Activated CD8-positive, alpha-beta memory T cell treated with anti-CD3 and anti-CD28 coated beads, Interleukin-2, amount 10 ng/mL, durations not matched to agents 7 days and 5 days (primary cell): ENCODE measurements around the gene MCRS1. TPM values are rescaled to one million over a fixed set of nuclear protein-coding genes. Genes with fewer than 3 reads are reported as not detected.

Experiments used
- ATAC-seq: fragments of 150-1000 bp; cut with Tn5 transposase; one replicate; pipeline ENCODE4 v1.10.0; 2021; ENCODE audit warnings: moderate library complexity
- CTCF ChIA-PET: fragments of 350-600 bp; sonication (Branson Sonifier 250); formaldehyde crosslinking; loops from one replicate; lab custom pipeline; 2021; ENCODE audit warnings: antibody characterized with exemption; lab: Charles Lee
- DNase-seq: peaks from one replicate; pipeline ENCODE4 v3.0.0-alpha.2; 2020
- H3K27ac Mint-ChIP-seq: one replicate; pipeline ENCODE4 v1.8.0; 2021; ENCODE audit warnings: mild to moderate bottlenecking, mixed read lengths
- H3K27me3 Mint-ChIP-seq: one replicate; pipeline ENCODE4 v1.8.0; 2021; ENCODE audit warnings: mixed read lengths
- H3K36me3 Mint-ChIP-seq: one replicate; pipeline ENCODE4 v1.8.0; 2021; ENCODE audit warnings: mild to moderate bottlenecking, mixed read lengths
- H3K4me1 Mint-ChIP-seq: one replicate; pipeline ENCODE4 v1.8.0; 2021; ENCODE audit warnings: mixed read lengths
- H3K4me3 Mint-ChIP-seq: one replicate; pipeline ENCODE4 v1.8.0; 2021; ENCODE audit warnings: mild to moderate bottlenecking, moderate library complexity, mixed read lengths
- H3K9me3 Mint-ChIP-seq: one replicate; pipeline ENCODE4 v1.8.0; 2022; ENCODE audit warnings: low read depth, mixed read lengths
- total RNA-seq, 2 experiments: library from RNA; stranded (reverse); gene quantifications; one replicate each; pipeline ENCODE4 v1.2.3, GENCODE V29; 2021

Gene MCRS1
- total RNA-seq, 2 experiments from 2014 or later: 70.1 to 72.1 TPM

DNA sequence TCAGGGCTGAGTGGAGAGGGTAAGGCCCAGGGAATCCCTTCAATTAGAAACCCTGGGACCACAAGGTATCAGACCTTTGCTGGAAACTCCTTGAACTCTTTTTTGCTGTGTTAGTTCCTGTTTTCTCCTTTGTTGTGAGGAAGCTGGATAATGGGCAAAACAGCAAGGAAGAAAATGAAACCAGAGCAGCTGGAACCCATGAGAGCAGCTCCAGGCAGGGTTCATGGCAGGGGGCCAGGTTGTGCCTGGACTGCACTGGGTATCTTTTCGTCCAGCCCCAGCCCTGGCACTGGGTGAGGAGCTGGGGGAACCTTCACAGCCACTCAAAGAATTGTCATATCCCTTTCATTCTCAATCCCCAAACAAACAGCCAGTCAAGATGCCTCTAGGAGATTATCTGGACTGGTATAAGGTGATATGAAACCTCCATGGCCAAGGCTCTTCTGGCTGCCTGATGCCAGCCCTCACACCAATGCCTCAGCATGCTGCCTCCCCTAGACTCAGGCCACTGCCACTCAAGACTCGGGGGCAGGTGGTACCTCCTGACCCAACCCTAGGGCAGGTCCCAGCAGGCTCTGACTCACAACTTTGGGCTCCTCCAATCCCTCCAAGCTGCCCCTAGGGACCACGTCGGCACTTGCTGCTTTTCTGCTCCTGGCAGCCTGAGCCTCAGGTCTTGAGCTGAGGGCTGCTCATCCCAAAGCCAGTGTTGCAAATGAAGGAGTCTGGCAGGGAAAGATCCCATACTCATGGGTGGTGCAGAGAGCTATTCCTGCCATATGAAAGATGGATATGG, 21.0 kb upstream of the MCRS1 start:
- CTCF ChIA-PET: interaction anchor here (0.9 to 2.4 kb wide), 2 partner anchors 42 to 230 kb away, joined by 7 read pairs; no protein-coding TSS in a partner anchor
- no peak overlapping the region for H3K4me3 Mint-ChIP-seq
- H3K36me3 Mint-ChIP-seq: peaks cover 16% of the 10 kb centered on the region
- no peak for DNase-seq
- H3K9me3 Mint-ChIP-seq: peaks cover 9% of the 10 kb centered on the region
- H3K4me1 Mint-ChIP-seq: no peaks in the 10 kb centered on the region
- no peak overlapping the region for H3K27ac Mint-ChIP-seq
- ATAC-seq: no peak
- no peaks in the 10 kb centered on the region for H3K27me3 Mint-ChIP-seq

DNA sequence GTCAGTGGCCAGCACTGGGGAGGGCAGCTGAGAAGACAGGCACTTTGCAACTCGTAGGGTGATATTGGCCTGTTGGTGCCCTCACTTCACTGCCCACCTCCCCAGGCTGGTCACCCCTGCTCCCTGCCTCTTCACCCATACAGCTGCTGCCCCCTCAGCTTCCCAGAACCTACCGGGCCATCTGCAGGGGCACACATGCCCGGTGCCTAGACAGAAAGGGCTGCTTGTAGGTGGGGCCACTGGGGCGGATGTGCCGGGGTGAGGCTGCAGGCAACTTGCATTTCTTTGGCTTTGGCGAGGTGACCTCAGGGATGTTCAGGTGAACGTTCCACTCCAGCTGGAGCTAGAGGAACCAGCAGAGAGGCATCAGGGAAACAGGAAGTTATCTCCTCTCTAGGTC, 20.3 kb upstream of the MCRS1 start:
- Mint-ChIP-seq H3K27ac (no peak overlapping the region), H3K36me3 (peaks cover 17% of the 10 kb centered on the region), H3K9me3 (peaks cover 9% of the 10 kb centered on the region), H3K4me3 (no peak overlapping the region), H3K4me1 (no peaks in the 10 kb centered on the region), H3K27me3 (no peaks in the 10 kb centered on the region)
- no peak for DNase-seq
- ATAC-seq: no peak
- CTCF ChIA-PET: interaction anchor here (0.9 to 2.4 kb wide), 2 partner anchors 43 to 230 kb away, joined by 7 read pairs; no protein-coding TSS in a partner anchor

DNA sequence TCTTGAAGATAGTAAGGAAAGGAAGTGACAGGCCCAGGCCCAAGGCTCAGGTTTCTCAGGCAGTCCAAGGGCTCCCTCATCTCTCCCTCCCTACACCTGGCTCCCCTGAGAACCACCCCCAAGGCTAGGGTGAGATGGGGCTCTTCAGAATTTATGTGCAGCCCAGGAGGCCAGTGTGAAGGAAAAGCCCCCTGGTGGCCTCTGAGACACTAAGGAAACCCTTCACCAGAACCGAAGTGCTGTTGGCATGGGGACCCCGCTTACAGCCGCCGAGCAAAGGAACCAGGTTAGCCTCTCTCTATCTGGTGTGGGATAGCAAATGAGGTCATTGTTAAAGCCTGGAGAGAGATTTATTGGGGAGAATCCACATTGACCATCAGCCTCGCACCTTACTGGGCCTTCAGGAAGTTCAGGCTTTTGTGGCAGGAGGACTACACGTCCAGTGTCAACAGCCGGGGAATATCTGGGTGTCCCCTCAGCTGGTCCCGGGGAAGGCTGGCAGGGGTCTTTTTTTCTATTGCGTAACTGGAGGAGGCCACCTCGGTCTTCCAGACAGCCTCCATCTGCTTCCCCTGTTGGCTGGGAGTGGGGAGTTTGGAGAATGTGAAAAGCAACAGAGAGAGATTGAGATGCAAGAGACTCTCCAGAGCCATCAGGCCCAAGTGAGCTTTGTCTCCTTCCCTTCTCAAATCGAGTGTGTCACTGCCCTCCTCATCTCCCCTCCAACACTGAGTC, 19.4 kb upstream of the MCRS1 start:
- Mint-ChIP-seq H3K4me3 (no peak overlapping the region), H3K27ac (no peak overlapping the region), H3K4me1 (no peaks in the 10 kb centered on the region), H3K9me3 (peaks cover 9% of the 10 kb centered on the region), H3K36me3 (peaks cover 17% of the 10 kb centered on the region), H3K27me3 (no peaks in the 10 kb centered on the region)
- DNase-seq: no peak
- CTCF ChIA-PET: interaction anchor here (0.9 to 2.4 kb wide), 2 partner anchors 44 to 229 kb away, joined by 7 read pairs; no protein-coding TSS in a partner anchor
- no peak for ATAC-seq

DNA sequence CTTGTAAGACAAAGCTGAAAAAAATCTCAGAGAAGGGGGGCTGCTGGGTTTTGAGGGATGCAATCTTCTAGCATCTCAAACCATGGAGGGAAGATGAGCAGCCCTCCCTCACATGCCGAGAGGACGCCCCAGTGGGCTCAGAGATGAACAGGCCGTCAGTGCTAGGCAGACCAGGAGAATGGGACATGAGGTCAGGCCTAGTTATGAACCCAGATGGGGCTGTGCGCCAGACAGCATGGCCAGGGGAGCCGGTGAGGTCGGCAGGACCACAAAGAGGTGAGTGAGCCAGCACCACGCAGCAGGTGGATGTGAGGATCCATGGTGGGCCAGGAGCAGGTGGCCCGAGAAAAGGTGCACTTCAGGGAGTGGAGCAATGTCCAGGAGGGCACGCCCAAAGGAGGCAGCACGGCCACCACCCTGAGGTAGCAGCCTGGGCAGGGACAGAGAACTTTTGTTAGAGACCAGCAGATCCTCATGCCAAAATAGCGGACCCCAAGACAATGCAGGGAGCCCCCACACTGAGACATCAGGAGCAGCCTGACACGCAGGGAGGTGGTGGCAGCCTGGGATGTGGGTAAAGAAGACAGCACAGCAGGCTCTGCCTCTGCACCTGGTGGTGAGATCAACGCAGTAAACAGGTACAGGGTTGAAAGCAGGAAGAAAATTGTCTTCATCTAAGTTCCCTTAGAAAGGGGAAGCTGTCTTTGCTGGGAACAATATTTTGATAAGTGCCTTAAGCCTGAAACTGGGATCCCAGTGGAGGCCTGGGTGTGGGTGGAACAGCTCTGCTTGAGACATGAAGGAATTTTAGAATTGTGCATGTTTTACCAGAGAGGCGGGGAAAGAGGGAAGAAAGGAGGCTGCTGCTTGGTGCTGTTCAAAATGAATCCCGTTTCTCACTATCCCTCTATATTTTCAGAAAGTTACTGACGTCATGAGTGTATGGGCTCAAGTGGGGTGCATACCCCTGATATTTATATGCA, 17.8 kb upstream of the MCRS1 start:
- no peak for ATAC-seq
- H3K4me3 Mint-ChIP-seq: no peak overlapping the region
- no peak overlapping the region for H3K27ac Mint-ChIP-seq
- peaks cover 11% of the 10 kb centered on the region for H3K4me1 Mint-ChIP-seq
- no peak for DNase-seq
- peaks cover 6% of the 10 kb centered on the region for H3K9me3 Mint-ChIP-seq
- peaks cover 9% of the 10 kb centered on the region for H3K36me3 Mint-ChIP-seq
- H3K27me3 Mint-ChIP-seq: no peaks in the 10 kb centered on the region
- CTCF ChIA-PET: interaction anchor here (10.0 kb wide), 1 partner anchor 33 kb away, joined by 96 read pairs; no protein-coding TSS in a partner anchor

DNA sequence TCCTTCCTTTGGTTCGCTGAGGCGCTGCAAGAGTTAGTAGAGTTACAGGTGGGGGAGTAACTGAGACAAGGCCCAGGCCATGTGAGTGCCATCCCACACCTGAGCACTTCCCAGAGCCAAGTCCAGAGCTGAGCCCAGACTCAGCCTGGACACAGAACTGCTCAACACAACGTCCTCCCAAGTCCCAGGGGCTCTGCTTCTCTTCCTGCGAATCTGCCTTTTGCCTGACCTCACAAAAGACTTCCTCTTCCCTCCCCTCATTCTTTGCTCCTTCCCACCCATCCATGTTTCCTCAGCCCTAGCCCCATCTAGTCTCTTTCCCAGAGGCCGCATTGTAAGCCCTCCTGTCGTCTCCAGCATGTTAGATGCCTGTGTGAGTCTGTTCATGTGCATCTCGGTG, 16.6 kb upstream of the MCRS1 start:
- peaks cover 19% of the 10 kb centered on the region for H3K4me1 Mint-ChIP-seq
- CTCF ChIA-PET: interaction anchor here (10.0 kb wide), 1 partner anchor 32 kb away, joined by 96 read pairs; no protein-coding TSS in a partner anchor

DNA sequence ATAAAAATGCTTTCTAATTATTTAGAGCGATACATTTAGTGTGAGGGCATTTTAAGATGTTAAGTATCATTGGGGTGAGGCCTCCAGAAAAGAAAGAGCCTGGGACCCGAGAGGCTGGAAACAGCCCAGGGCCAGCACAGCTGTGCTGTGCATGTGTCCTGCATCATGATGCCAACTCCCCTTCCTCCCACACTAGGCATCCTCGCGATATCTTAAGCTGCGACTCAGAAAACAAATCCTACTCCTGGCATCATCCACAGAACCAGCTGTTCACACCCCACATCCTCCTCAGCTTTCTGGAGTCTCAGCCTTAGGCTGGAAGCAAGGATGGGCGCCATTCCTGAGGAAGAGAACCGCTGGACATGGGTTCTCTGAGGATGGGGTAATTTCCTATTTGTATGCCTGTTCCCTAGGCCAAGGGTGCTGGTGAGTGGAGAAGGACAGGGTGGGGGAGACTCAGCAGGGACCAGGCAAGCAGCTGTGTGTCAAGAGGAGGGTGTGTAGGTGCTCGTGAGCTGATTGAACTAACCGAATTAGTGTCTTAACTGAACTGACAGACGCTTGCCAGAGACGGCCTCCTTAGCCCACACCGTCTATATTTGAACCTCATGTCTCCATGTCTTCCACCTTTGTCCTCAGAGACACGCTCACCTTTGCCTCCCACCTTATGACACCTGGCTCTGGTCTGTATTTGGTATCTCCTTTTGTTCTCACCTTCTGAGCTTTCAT, 15.6 kb upstream of the MCRS1 start:
- Mint-ChIP-seq H3K4me3 (no peak overlapping the region), H3K27ac (no peak overlapping the region), H3K9me3 (no peaks in the 10 kb centered on the region), H3K36me3 (peaks cover 3% of the 10 kb centered on the region), H3K4me1 (peaks cover 20% of the 10 kb centered on the region), H3K27me3 (no peaks in the 10 kb centered on the region)
- DNase-seq (no peak), ATAC-seq (no peak)
- CTCF ChIA-PET: interaction anchor here (0.6 to 10.0 kb wide), 7 partner anchors 27 to 344 kb away, joined by 3 to 96 read pairs (median 3); partner anchors contain the start of gene PRPF40B

More for the DNA sequence above, 16.6 kb upstream of the MCRS1 start:
- H3K36me3 Mint-ChIP-seq: peaks cover 3% of the 10 kb centered on the region
- H3K27me3 Mint-ChIP-seq: no peaks in the 10 kb centered on the region
- DNase-seq: no peak
- no peak for ATAC-seq
- no peaks in the 10 kb centered on the region for H3K9me3 Mint-ChIP-seq
- no peak overlapping the region for H3K4me3 Mint-ChIP-seq
- no peak overlapping the region for H3K27ac Mint-ChIP-seq

DNA sequence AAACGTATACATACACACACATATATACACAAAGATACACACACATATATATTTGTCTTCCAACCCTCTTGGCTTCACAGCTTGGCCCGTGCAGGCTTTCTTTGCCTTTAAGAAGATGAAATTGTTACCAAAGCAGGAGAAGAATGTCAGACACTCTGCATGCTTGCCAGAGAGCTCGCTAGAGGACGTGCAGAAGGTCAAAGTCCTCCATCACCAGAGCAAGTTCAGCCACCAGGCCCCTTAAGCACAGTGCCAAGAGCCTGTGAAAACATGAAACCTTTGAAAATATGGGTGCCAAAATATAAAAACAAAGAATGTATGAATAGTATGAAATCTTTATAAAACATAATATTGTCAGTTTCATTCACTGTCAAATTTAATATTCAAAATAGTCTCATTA, 14.9 kb upstream of the MCRS1 start:
- ATAC-seq (no peak), DNase-seq (no peak)
- CTCF ChIA-PET: interaction anchor here (0.6 to 10.0 kb wide), 8 partner anchors 12 to 344 kb away, joined by 3 to 96 read pairs (median 4); partner anchors contain the start of gene PRPF40B
- Mint-ChIP-seq H3K27me3 (no peaks in the 10 kb centered on the region), H3K27ac (no peak overlapping the region), H3K9me3 (no peaks in the 10 kb centered on the region), H3K4me3 (no peak overlapping the region), H3K36me3 (peaks cover 3% of the 10 kb centered on the region), H3K4me1 (peaks cover 20% of the 10 kb centered on the region)

DNA sequence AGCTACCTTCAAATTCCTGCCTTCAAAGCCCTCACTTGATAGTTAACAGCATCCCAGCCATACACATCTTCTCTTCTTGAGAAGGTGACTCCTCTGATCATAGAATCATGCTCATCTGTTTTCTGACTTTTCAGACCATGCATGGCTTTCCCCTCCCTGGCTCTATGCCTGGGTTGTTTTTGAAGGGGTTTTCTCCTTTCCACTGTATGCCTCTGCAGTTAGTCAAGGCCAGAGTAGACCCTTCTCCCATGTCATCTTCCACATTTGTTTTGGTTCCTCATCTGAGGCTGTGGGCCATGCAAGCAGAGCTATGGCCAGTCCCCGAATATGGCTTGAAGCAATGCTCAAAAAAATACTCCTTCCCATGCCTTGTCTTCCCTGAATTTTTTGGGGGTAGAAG, 14.3 kb upstream of the MCRS1 start:
- Mint-ChIP-seq H3K27me3 (no peaks in the 10 kb centered on the region), H3K36me3 (peaks cover 3% of the 10 kb centered on the region), H3K27ac (no peak overlapping the region), H3K4me3 (no peak overlapping the region), H3K9me3 (no peaks in the 10 kb centered on the region), H3K4me1 (peaks cover 20% of the 10 kb centered on the region)
- no peak for DNase-seq
- CTCF ChIA-PET: interaction anchor here (1.4 to 10.0 kb wide), 6 partner anchors 11 to 224 kb away, joined by 4 to 96 read pairs (median 16); partner anchors contain the start of gene PRPF40B
- ATAC-seq: no peak

DNA sequence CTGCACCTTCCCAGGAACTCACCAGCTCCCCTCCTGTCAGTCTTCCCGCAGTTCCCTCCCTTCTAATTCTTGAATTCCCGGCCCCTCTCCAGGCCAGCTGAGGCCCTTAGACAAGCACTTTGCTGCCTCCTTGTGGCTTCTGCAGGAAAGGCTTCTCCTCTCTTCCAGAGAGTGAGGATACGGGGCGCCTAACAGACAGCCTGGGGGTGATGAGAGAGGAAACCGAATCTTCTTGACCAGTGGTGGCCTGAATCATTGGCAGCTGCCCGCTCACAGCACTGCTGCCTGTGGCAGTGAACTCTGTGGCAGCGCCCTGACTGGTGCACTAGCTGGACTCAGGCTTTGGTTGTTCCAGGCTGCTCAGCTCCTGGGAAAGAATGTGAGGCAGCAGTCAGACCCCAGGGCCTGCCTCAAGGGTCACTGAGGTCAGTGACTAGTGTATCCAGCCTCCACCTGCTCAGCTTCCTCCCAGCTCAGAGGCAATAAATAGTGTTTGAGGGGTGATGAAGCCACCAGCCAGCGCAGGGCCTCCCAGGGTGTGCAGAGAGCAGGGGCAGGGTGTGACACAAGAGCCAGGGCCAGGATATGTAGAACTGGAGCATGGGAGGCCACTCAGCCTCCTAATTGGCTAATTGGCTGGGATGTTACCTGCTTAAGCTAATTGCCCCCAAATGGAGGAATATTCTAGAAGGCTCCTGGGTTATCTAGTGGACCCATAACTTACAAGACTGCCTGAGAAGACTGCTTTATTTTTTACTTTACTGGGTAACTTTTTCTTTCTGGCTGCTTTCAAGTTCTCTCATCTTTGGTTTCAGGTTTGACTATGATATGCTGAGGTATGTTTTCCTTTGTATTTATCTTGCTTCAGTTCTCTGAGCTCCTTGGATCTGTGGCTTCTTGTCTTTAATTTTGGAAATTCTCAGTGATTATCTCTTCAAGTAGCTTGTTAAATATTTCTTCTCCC, 12.9 kb upstream of the MCRS1 start:
- Mint-ChIP-seq H3K4me3 (no peak overlapping the region), H3K36me3 (peaks cover 3% of the 10 kb centered on the region), H3K4me1 (peaks cover 20% of the 10 kb centered on the region), H3K27ac (no peak overlapping the region), H3K9me3 (no peaks in the 10 kb centered on the region), H3K27me3 (no peaks in the 10 kb centered on the region)
- ATAC-seq: peak; percentile 87
- DNase-seq: peak; percentile 79
- CTCF ChIA-PET: interaction anchor here (0.6 to 10.0 kb wide), 33 partner anchors 10 to 669 kb away, joined by 3 to 96 read pairs (median 5); partner anchors contain the start of genes DNAJC22, KCNH3, MCRS1 and PRPF40B

DNA sequence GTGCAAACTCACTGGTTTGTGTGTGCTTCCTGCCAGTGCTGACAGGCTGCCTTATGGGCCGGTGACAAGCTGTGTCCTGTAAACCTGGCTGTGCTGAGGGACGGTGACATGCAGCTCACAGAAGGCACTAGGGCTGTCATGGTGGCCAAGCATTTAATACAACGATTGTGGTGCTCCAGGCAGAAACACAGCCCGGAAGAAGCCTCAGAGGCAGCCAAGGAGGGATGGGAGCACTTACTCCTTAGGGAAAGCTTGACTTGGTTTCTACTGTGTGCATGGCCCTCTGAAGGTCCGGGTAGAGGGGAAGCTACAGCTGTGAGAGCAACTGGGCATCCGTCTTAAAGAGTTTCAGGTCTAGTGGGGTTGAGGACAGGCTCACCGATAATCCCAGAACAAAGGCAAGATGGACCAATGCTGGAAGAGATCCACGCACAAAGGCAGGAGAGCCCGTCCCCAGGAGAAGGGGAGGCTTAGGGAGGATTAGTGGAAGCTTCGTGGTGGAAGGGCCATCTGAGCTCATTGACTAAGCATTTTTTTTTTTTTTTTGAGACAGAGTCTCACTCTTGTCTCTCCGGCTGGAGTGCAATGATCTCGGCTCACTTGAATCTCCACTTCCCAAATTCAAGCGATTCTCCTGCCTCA, 10.7 kb upstream of the MCRS1 start:
- Mint-ChIP-seq H3K27me3 (no peaks in the 10 kb centered on the region), H3K9me3 (no peaks in the 10 kb centered on the region), H3K4me1 (peaks cover 20% of the 10 kb centered on the region), H3K36me3 (peaks cover 4% of the 10 kb centered on the region), H3K27ac (no peak overlapping the region), H3K4me3 (no peak overlapping the region)
- CTCF ChIA-PET: interaction anchor here (0.6 to 10.0 kb wide), 10 partner anchors 13 to 232 kb away, joined by 3 to 96 read pairs (median 4); partner anchors contain the start of genes DNAJC22, MCRS1, PRPF40B and TMBIM6
- DNase-seq (no peak), ATAC-seq (no peak)
